ENCODE measurements around the gene MAB21L1. TPM values are rescaled to one million over a fixed set of nuclear protein-coding genes. Genes with fewer than 3 reads are reported as not detected.

The MAB21L1 gene
- total RNA-seq, 2 donors from 2014 or later, result not detected

DNA sequence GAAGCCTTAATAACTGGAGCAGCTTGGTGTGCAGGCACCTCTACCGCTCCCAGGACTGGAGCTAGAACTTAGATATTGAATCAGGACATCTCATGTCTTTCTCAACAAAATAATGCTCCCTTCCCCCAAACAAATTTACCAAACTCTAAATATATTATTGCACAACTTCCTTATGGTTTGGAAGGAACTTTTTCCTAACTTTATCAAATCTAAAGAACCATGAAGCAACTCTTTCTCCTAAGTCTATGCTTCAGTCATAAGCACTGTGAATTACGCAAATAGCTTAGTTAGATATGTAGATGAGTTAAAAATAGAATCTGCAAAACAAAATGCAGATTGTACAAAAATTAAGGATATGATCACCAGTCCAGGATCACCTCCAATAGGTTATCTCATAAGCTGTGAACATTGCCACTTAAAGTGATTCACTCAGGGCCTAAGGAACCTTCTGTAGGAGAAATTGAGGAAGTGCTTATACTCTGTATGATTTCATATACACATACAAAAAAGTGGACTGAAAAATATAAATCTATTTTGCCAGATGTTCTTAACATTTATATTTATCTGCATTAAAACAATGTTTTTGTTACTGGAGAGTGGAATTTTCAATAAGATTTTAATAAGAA is 20.4 kb upstream of the MAB21L1 start:
- Mint-ChIP-seq H3K4me1 (no peaks in the 10 kb centered on the region), H3K4me3 (no peak overlapping the region), H3K27me3 (no peaks in the 10 kb centered on the region), H3K27ac (no peak overlapping the region), H3K36me3 (ENCODE audit: low read depth) (no peaks in the 10 kb centered on the region)
- DNase-seq (no peak), ATAC-seq (no peak)
- H3K9me3 ChIP-seq (ENCODE audit: control insufficient read depth, low read length, poor library complexity, severe bottlenecking), result no peaks in the 10 kb centered on the region

- H3K27ac Mint-ChIP-seq, result no peak overlapping the region
- H3K4me1 Mint-ChIP-seq, result no peaks in the 10 kb centered on the region
- no peaks in the 10 kb centered on the region for H3K9me3 ChIP-seq (ENCODE audit: control insufficient read depth, low read length, poor library complexity, severe bottlenecking)
- no peaks in the 10 kb centered on the region for H3K27me3 Mint-ChIP-seq
- no peak overlapping the region for H3K4me3 Mint-ChIP-seq
- no peaks in the 10 kb centered on the region for H3K36me3 Mint-ChIP-seq (ENCODE audit: low read depth)
- ATAC-seq (no peak), DNase-seq (no peak)
Observed at GRCh38 chr13:35496006-35496405, 19.5 kb upstream of the MAB21L1 start.

DNA sequence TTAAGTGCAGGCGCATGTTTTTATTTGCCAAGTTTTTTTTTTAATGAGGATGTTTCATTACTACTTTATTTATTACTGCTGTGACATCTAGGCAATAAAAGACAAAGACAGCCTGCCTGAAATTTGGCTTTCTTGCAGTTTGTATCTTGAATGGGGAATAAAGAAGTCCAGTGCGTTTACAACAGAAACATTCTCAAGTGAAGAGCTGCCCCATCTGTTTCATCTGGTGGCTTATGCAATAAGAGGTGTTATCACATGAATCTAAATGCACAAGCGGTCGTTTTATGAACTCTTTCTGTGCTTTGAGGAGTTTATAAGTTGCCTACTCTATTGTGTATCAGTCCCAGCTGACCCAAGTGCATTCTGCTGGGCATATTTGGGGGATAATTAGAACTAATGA is 12.6 kb upstream of the MAB21L1 start:
- H3K4me3 Mint-ChIP-seq, result no peak overlapping the region
- no peaks in the 10 kb centered on the region for H3K4me1 Mint-ChIP-seq

GRCh38 chr13:35485424-35485823 is 8.9 kb upstream of the MAB21L1 start:
- Mint-ChIP-seq H3K36me3 (ENCODE audit: low read depth) (no peaks in the 10 kb centered on the region), H3K27me3 (no peaks in the 10 kb centered on the region), H3K4me3 (no peak overlapping the region), H3K4me1 (no peaks in the 10 kb centered on the region), H3K27ac (no peak overlapping the region)
- H3K9me3 ChIP-seq (ENCODE audit: control insufficient read depth, low read length, poor library complexity, severe bottlenecking), result no peaks in the 10 kb centered on the region
- ATAC-seq (no peak), DNase-seq (no peak)

More for the DNA sequence above, 12.6 kb upstream of the MAB21L1 start:
- no peaks in the 10 kb centered on the region for H3K36me3 Mint-ChIP-seq (ENCODE audit: low read depth)
- DNase-seq (no peak), ATAC-seq (no peak)
- no peaks in the 10 kb centered on the region for H3K9me3 ChIP-seq (ENCODE audit: control insufficient read depth, low read length, poor library complexity, severe bottlenecking)
- no peak overlapping the region for H3K27ac Mint-ChIP-seq
- H3K27me3 Mint-ChIP-seq, result no peaks in the 10 kb centered on the region

DNA sequence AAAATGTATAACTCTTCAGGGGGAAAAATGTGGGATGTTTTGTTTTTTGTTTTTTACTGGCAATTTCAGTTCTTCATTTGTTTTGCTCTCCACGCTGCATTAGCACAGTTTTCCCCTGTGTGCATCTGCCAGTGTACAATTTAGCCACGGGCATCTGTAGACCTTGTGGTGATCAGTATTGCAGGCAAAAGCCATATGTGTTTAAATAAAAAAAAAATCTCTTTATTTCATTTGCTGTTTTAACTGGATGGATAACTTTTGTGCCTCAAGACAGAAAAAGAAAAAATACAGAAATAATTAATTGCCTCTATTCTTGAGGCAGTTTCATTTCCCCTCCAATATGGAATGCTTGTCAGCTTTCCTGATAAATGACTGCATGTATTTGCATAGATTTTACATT is 7.9 kb upstream of the MAB21L1 start:
- Mint-ChIP-seq H3K27me3 (no peaks in the 10 kb centered on the region), H3K4me1 (no peaks in the 10 kb centered on the region), H3K27ac (no peak overlapping the region), H3K36me3 (ENCODE audit: low read depth) (no peaks in the 10 kb centered on the region), H3K4me3 (no peak overlapping the region)
- ATAC-seq, result no peak
- H3K9me3 ChIP-seq (ENCODE audit: control insufficient read depth, low read length, poor library complexity, severe bottlenecking), result no peaks in the 10 kb centered on the region
- no peak for DNase-seq

DNA sequence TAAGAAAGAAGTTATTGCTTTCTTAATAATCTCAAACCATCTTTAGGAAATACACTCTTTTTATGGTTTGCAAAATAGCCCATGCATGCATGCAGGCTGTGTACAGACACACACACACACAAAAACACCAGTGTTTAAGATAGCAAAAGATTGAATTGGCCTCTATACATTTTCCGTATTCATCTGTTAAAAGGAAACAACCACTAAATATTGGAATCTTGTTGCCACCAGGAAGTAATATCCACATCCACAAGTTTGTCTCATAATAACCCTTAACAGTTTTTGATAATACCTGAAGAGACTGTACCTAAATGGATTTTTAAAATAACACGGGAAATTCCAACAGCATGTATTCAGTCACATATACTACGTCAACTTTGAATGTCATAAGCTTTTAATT is 7.3 kb upstream of the MAB21L1 start:
- ATAC-seq, result no peak
- Mint-ChIP-seq H3K4me1 (no peaks in the 10 kb centered on the region), H3K27me3 (peaks cover 3% of the 10 kb centered on the region), H3K27ac (no peak overlapping the region), H3K4me3 (no peak overlapping the region), H3K36me3 (ENCODE audit: low read depth) (no peaks in the 10 kb centered on the region)
- no peak for DNase-seq
- no peaks in the 10 kb centered on the region for H3K9me3 ChIP-seq (ENCODE audit: control insufficient read depth, low read length, poor library complexity, severe bottlenecking)

- Mint-ChIP-seq H3K4me1 (peaks cover 5% of the 10 kb centered on the region), H3K27me3 (peaks cover 16% of the 10 kb centered on the region), H3K36me3 (ENCODE audit: low read depth) (no peaks in the 10 kb centered on the region), H3K27ac (no peak overlapping the region), H3K4me3 (no peak overlapping the region)
- peaks cover 3% of the 10 kb centered on the region for H3K9me3 ChIP-seq (ENCODE audit: control insufficient read depth, low read length, poor library complexity, severe bottlenecking)
- ATAC-seq (no peak), DNase-seq (no peak)
Observed at GRCh38 chr13:35482527-35482926, 6.0 kb upstream of the MAB21L1 start.

GRCh38 chr13:35481777-35482176 is 5.3 kb upstream of the MAB21L1 start:
- H3K4me1 Mint-ChIP-seq, result peaks cover 5% of the 10 kb centered on the region
- ATAC-seq, result no peak
- peaks cover 23% of the 10 kb centered on the region for H3K27me3 Mint-ChIP-seq
- no peak overlapping the region for H3K4me3 Mint-ChIP-seq
- peaks cover 3% of the 10 kb centered on the region for H3K9me3 ChIP-seq (ENCODE audit: control insufficient read depth, low read length, poor library complexity, severe bottlenecking)
- no peak overlapping the region for H3K27ac Mint-ChIP-seq
- H3K36me3 Mint-ChIP-seq (ENCODE audit: low read depth), result no peaks in the 10 kb centered on the region
- no peak for DNase-seq

- Mint-ChIP-seq H3K4me1 (peaks cover 16% of the 10 kb centered on the region), H3K27me3 (peaks cover 37% of the 10 kb centered on the region), H3K4me3 (no peak overlapping the region), H3K36me3 (ENCODE audit: low read depth) (no peaks in the 10 kb centered on the region), H3K27ac (no peak overlapping the region)
- peaks cover 3% of the 10 kb centered on the region for H3K9me3 ChIP-seq (ENCODE audit: control insufficient read depth, low read length, poor library complexity, severe bottlenecking)
- DNase-seq (no peak), ATAC-seq (no peak)
Observed at GRCh38 chr13:35480346-35480745, 3.9 kb upstream of the MAB21L1 start.

DNA sequence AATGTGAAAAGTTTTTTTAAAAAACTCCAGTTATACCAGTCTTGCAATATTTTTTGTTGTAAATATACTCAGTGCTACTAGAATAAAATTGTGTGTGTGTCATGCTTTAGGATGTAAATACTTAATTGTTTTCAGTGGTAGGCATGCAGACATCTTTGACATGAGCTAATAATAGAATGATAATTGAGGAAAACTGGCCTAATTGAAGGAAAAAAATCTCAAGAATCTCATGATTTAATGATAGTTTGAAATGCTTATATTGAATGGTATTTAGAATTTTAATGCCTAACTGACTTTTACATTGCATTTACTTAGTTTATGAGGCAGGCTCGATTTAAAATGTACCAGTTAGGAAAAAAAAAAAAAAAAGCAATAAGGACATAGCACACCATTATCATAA is 3.2 kb upstream of the MAB21L1 start:
- H3K4me3 Mint-ChIP-seq, result no peak overlapping the region

GRCh38 chr13:35479038-35479492 is 2.6 kb upstream of the MAB21L1 start:
- no peak overlapping the region for H3K27ac Mint-ChIP-seq

More for the DNA sequence above, 3.2 kb upstream of the MAB21L1 start:
- ATAC-seq, result no peak
- H3K9me3 ChIP-seq (ENCODE audit: control insufficient read depth, low read length, poor library complexity, severe bottlenecking), result peaks cover 3% of the 10 kb centered on the region
- Mint-ChIP-seq H3K27me3 (peaks cover 44% of the 10 kb centered on the region), H3K27ac (no peak overlapping the region), H3K36me3 (ENCODE audit: low read depth) (no peaks in the 10 kb centered on the region), H3K4me1 (peaks cover 16% of the 10 kb centered on the region)
- DNase-seq, result no peak

GRCh38 chr13:35478271-35479037 is 2.0 kb upstream of the MAB21L1 start:
- H3K9me3 ChIP-seq (ENCODE audit: control insufficient read depth, low read length, poor library complexity, severe bottlenecking), result peaks cover 3% of the 10 kb centered on the region
- ATAC-seq (no peak), DNase-seq (no peak)
- H3K27ac Mint-ChIP-seq, result no peak overlapping the region
- no peak overlapping the region for H3K4me3 Mint-ChIP-seq
- H3K27me3 Mint-ChIP-seq, result peaks cover 49% of the 10 kb centered on the region
- H3K36me3 Mint-ChIP-seq (ENCODE audit: low read depth), result no peaks in the 10 kb centered on the region
- peaks cover 16% of the 10 kb centered on the region for H3K4me1 Mint-ChIP-seq

More at GRCh38 chr13:35479038-35479492, 2.6 kb upstream of the MAB21L1 start:
- H3K27me3 Mint-ChIP-seq, result peaks cover 49% of the 10 kb centered on the region
- DNase-seq (no peak), ATAC-seq (no peak)
- H3K9me3 ChIP-seq (ENCODE audit: control insufficient read depth, low read length, poor library complexity, severe bottlenecking), result peaks cover 3% of the 10 kb centered on the region
- H3K36me3 Mint-ChIP-seq (ENCODE audit: low read depth), result no peaks in the 10 kb centered on the region
- H3K4me3 Mint-ChIP-seq, result no peak overlapping the region
- peaks cover 16% of the 10 kb centered on the region for H3K4me1 Mint-ChIP-seq

- H3K4me1 Mint-ChIP-seq, result peaks cover 16% of the 10 kb centered on the region
- no peaks in the 10 kb centered on the region for H3K36me3 Mint-ChIP-seq (ENCODE audit: low read depth)
- DNase-seq (no peak), ATAC-seq (no peak)
- H3K27me3 Mint-ChIP-seq, result peaks cover 49% of the 10 kb centered on the region
- H3K4me3 Mint-ChIP-seq, result no peak overlapping the region
- H3K27ac Mint-ChIP-seq, result no peak overlapping the region
- H3K9me3 ChIP-seq (ENCODE audit: control insufficient read depth, low read length, poor library complexity, severe bottlenecking), result peaks cover 3% of the 10 kb centered on the region
Observed at GRCh38 chr13:35477386-35477946, 977 bp upstream of the MAB21L1 start.

Measured in T-helper 17 cell (primary cell).